ENCODE results near the gene FAM174B. TPM values are rescaled to one million over a fixed set of nuclear protein-coding genes. Genes with fewer than 3 reads are reported as not detected.
A peak's percentile ranks its signal among the peaks of the same experiment; 100 is the strongest.

The FAM174B gene
- total and polyA plus RNA-seq, 4 donors: 9.9 to 23.5 (median 17.9) TPM

GRCh38 chr15:92656089-92656488 is 514 bp upstream of the FAM174B start:
- Histone ChIP-seq H3K4me3 (ENCODE audit: low read depth, low read length) (no peak overlapping the region), H3K9me3 (ENCODE audit: control insufficient read depth, insufficient read depth, low read length) (peaks cover 1% of the 10 kb centered on the region), H3K36me3 (ENCODE audit: control insufficient read depth, insufficient read depth, low read length) (no peaks in the 10 kb centered on the region), H3K4me1 (ENCODE audit: control insufficient read depth, insufficient read depth, low read length) (peaks cover 23% of the 10 kb centered on the region), H3K27ac (ENCODE audit: low read depth, low read length) (no peak overlapping the region), H3K27me3 (ENCODE audit: control insufficient read depth, insufficient read depth, low read length) (no peaks in the 10 kb centered on the region)
- WGBS (ENCODE audit: insufficient coverage): 44% methylated on average over 4 of the region's 6 CpGs
- DNase-seq (ENCODE audit: low read depth in 4 of 6, low spot score in 6 of 6): no peak

GRCh38 chr15:92654662-92655061 is 913 bp downstream of the FAM174B start:
- Histone ChIP-seq H3K4me1 (ENCODE audit: control insufficient read depth, insufficient read depth, low read length) (peaks cover 26% of the 10 kb centered on the region), H3K9me3 (ENCODE audit: control insufficient read depth, insufficient read depth, low read length) (peaks cover 3% of the 10 kb centered on the region), H3K36me3 (ENCODE audit: control insufficient read depth, insufficient read depth, low read length) (no peaks in the 10 kb centered on the region), H3K27me3 (ENCODE audit: control insufficient read depth, insufficient read depth, low read length) (no peaks in the 10 kb centered on the region), H3K4me3 (ENCODE audit: low read depth, low read length) (peak overlapping the region; percentile 19), H3K27ac (ENCODE audit: low read depth, low read length) (peak overlapping the region; percentile 57)
- no CpG with 5 or more reads among the region's 7 CpGs for WGBS (ENCODE audit: insufficient coverage)
- peak in 1 of 6 donors; percentile 31 for DNase-seq (ENCODE audit: low read depth in 4 of 6, low spot score in 6 of 6)

- Histone ChIP-seq H3K4me3 (ENCODE audit: low read depth, low read length) (peak overlapping the region; percentile 19), H3K27ac (ENCODE audit: low read depth, low read length) (peak overlapping the region; percentile 57)
- peak in 2 of 6 donors; percentile 64 to 87 for DNase-seq (ENCODE audit: low read depth in 4 of 6, low spot score in 6 of 6)
Measured at GRCh38 chr15:92653836-92654539, 1.6 kb downstream of the FAM174B start.

GRCh38 chr15:92653366-92653765 is 2.2 kb downstream of the FAM174B start:
- Histone ChIP-seq H3K27me3 (ENCODE audit: control insufficient read depth, insufficient read depth, low read length) (no peaks in the 10 kb centered on the region), H3K4me3 (ENCODE audit: low read depth, low read length) (no peak overlapping the region), H3K4me1 (ENCODE audit: control insufficient read depth, insufficient read depth, low read length) (peaks cover 26% of the 10 kb centered on the region), H3K27ac (ENCODE audit: low read depth, low read length) (no peak overlapping the region), H3K9me3 (ENCODE audit: control insufficient read depth, insufficient read depth, low read length) (peaks cover 3% of the 10 kb centered on the region), H3K36me3 (ENCODE audit: control insufficient read depth, insufficient read depth, low read length) (no peaks in the 10 kb centered on the region)
- no peak for DNase-seq (ENCODE audit: low read depth in 4 of 6, low spot score in 6 of 6)
- WGBS (ENCODE audit: insufficient coverage): 80% methylated on average over 4 of the region's 5 CpGs

More at GRCh38 chr15:92653836-92654539, 1.6 kb downstream of the FAM174B start:
- 75% methylated on average over 5 of the region's 7 CpGs for WGBS (ENCODE audit: insufficient coverage)
- no peaks in the 10 kb centered on the region for H3K36me3 ChIP-seq (ENCODE audit: control insufficient read depth, insufficient read depth, low read length)
- H3K9me3 ChIP-seq (ENCODE audit: control insufficient read depth, insufficient read depth, low read length): peaks cover 3% of the 10 kb centered on the region
- H3K27me3 ChIP-seq (ENCODE audit: control insufficient read depth, insufficient read depth, low read length): no peaks in the 10 kb centered on the region
- peaks cover 26% of the 10 kb centered on the region for H3K4me1 ChIP-seq (ENCODE audit: control insufficient read depth, insufficient read depth, low read length)

GRCh38 chr15:92652576-92652966 is 3.0 kb downstream of the FAM174B start:
- H3K4me3 ChIP-seq (ENCODE audit: low read depth, low read length): no peak overlapping the region
- DNase-seq (ENCODE audit: low read depth in 4 of 6, low spot score in 6 of 6): no peak
- no peaks in the 10 kb centered on the region for H3K36me3 ChIP-seq (ENCODE audit: control insufficient read depth, insufficient read depth, low read length)
- no peaks in the 10 kb centered on the region for H3K27me3 ChIP-seq (ENCODE audit: control insufficient read depth, insufficient read depth, low read length)
- H3K27ac ChIP-seq (ENCODE audit: low read depth, low read length): no peak overlapping the region
- WGBS (ENCODE audit: insufficient coverage): 95% methylated on average over 9 of the region's 9 CpGs
- peaks cover 26% of the 10 kb centered on the region for H3K4me1 ChIP-seq (ENCODE audit: control insufficient read depth, insufficient read depth, low read length)
- peaks cover 3% of the 10 kb centered on the region for H3K9me3 ChIP-seq (ENCODE audit: control insufficient read depth, insufficient read depth, low read length)

GRCh38 chr15:92651877-92652575 is 3.5 kb downstream of the FAM174B start:
- no peak for DNase-seq (ENCODE audit: low read depth in 4 of 6, low spot score in 6 of 6)
- Histone ChIP-seq H3K4me3 (ENCODE audit: low read depth, low read length) (no peak overlapping the region), H3K27me3 (ENCODE audit: control insufficient read depth, insufficient read depth, low read length) (no peaks in the 10 kb centered on the region), H3K27ac (ENCODE audit: low read depth, low read length) (no peak overlapping the region), H3K9me3 (ENCODE audit: control insufficient read depth, insufficient read depth, low read length) (peaks cover 3% of the 10 kb centered on the region), H3K36me3 (ENCODE audit: control insufficient read depth, insufficient read depth, low read length) (no peaks in the 10 kb centered on the region), H3K4me1 (ENCODE audit: control insufficient read depth, insufficient read depth, low read length) (peaks cover 26% of the 10 kb centered on the region)
- 83% methylated on average over 10 of the region's 10 CpGs for WGBS (ENCODE audit: insufficient coverage)

- WGBS (ENCODE audit: insufficient coverage): 100% methylated on average over 1 of the region's 2 CpGs
- H3K4me1 ChIP-seq (ENCODE audit: control insufficient read depth, insufficient read depth, low read length): peaks cover 23% of the 10 kb centered on the region
- H3K9me3 ChIP-seq (ENCODE audit: control insufficient read depth, insufficient read depth, low read length): peaks cover 3% of the 10 kb centered on the region
- no peak overlapping the region for H3K27ac ChIP-seq (ENCODE audit: low read depth, low read length)
- H3K36me3 ChIP-seq (ENCODE audit: control insufficient read depth, insufficient read depth, low read length): no peaks in the 10 kb centered on the region
- H3K27me3 ChIP-seq (ENCODE audit: control insufficient read depth, insufficient read depth, low read length): no peaks in the 10 kb centered on the region
- no peak overlapping the region for H3K4me3 ChIP-seq (ENCODE audit: low read depth, low read length)
- no peak for DNase-seq (ENCODE audit: low read depth in 4 of 6, low spot score in 6 of 6)
Measured at GRCh38 chr15:92650966-92651365, 4.6 kb downstream of the FAM174B start.

GRCh38 chr15:92650256-92650655 is 5.3 kb downstream of the FAM174B start:
- no peak overlapping the region for H3K4me3 ChIP-seq (ENCODE audit: low read depth, low read length)
- H3K36me3 ChIP-seq (ENCODE audit: control insufficient read depth, insufficient read depth, low read length): no peaks in the 10 kb centered on the region
- WGBS (ENCODE audit: insufficient coverage): 31% methylated on average over 4 of the region's 9 CpGs
- DNase-seq (ENCODE audit: low read depth in 4 of 6, low spot score in 6 of 6): peak in 2 of 6 donors; percentile 29 to 80
- peaks cover 22% of the 10 kb centered on the region for H3K4me1 ChIP-seq (ENCODE audit: control insufficient read depth, insufficient read depth, low read length)
- H3K9me3 ChIP-seq (ENCODE audit: control insufficient read depth, insufficient read depth, low read length): peaks cover 3% of the 10 kb centered on the region
- H3K27me3 ChIP-seq (ENCODE audit: control insufficient read depth, insufficient read depth, low read length): no peaks in the 10 kb centered on the region
- peak overlapping the region; percentile 25 for H3K27ac ChIP-seq (ENCODE audit: low read depth, low read length)

GRCh38 chr15:92648190-92648875 is 7.2 kb downstream of the FAM174B start:
- peaks cover 13% of the 10 kb centered on the region for H3K4me1 ChIP-seq (ENCODE audit: control insufficient read depth, insufficient read depth, low read length)
- DNase-seq (ENCODE audit: low read depth in 4 of 6, low spot score in 6 of 6): no peak
- no peaks in the 10 kb centered on the region for H3K36me3 ChIP-seq (ENCODE audit: control insufficient read depth, insufficient read depth, low read length)
- no peak overlapping the region for H3K4me3 ChIP-seq (ENCODE audit: low read depth, low read length)
- H3K9me3 ChIP-seq (ENCODE audit: control insufficient read depth, insufficient read depth, low read length): peaks cover 3% of the 10 kb centered on the region
- no peak overlapping the region for H3K27ac ChIP-seq (ENCODE audit: low read depth, low read length)
- H3K27me3 ChIP-seq (ENCODE audit: control insufficient read depth, insufficient read depth, low read length): no peaks in the 10 kb centered on the region
- 63% methylated on average over 1 of the region's 8 CpGs for WGBS (ENCODE audit: insufficient coverage)
